NCI-H1092 (cell line): ENCODE results near the gene PDPK1.
"Not testable (repeated sequence)": the region's sequence is repeated elsewhere in the genome, so short reads cannot be mapped to it uniquely, and the experiment has no call there.

Experiments used
- DNase-seq: peaks from one replicate; lab custom pipeline; 2025; lab: John Stamatoyannopoulos, UW

Gene PDPK1

GRCh38 chr16:2611877-2612276 is 74.1 kb downstream of the PDPK1 start:
- DNase-seq = not testable (repeated sequence)

- DNase-seq = not testable (repeated sequence)
These were observed 75.4 kb downstream of the PDPK1 start for GRCh38 chr16:2613251-2613650.

- no peak for DNase-seq
These were observed 77.0 kb downstream of the PDPK1 start for GRCh38 chr16:2614761-2615191.

GRCh38 chr16:2618964-2619363 is 81.1 kb downstream of the PDPK1 start:
- not testable (repeated sequence) for DNase-seq

GRCh38 chr16:2619628-2620027 is 81.8 kb downstream of the PDPK1 start:
- not testable (repeated sequence) for DNase-seq

GRCh38 chr16:2620870-2621269 is 83.0 kb downstream of the PDPK1 start:
- DNase-seq = not testable (repeated sequence)

- not testable (repeated sequence) for DNase-seq
These were observed 83.6 kb downstream of the PDPK1 start for GRCh38 chr16:2621395-2621794.

- not testable (repeated sequence) for DNase-seq
These were observed 89.3 kb downstream of the PDPK1 start for GRCh38 chr16:2627075-2627474.

GRCh38 chr16:2631203-2631602 is 93.4 kb downstream of the PDPK1 start:
- not testable (repeated sequence) for DNase-seq

- not testable (repeated sequence) for DNase-seq
These were observed 94.5 kb downstream of the PDPK1 start for GRCh38 chr16:2632291-2632690.

- not testable (repeated sequence) for DNase-seq
These were observed 101.4 kb downstream of the PDPK1 start for GRCh38 chr16:2639071-2639721.

GRCh38 chr16:2639722-2640072 is 101.9 kb downstream of the PDPK1 start:
- not testable (repeated sequence) for DNase-seq

- DNase-seq = not testable (repeated sequence)
These were observed 104.7 kb downstream of the PDPK1 start for GRCh38 chr16:2642561-2642960.

GRCh38 chr16:2644754-2645453 is 107.1 kb downstream of the PDPK1 start:
- DNase-seq = not testable (repeated sequence)

- not testable (repeated sequence) for DNase-seq
These were observed 113.5 kb downstream of the PDPK1 start for GRCh38 chr16:2651268-2651871.
